ENCODE results near the gene ABHD1.

The ABHD1 gene

GRCh38 chr2:27138111-27138510, 14.5 kb downstream of the ABHD1 start:
- FAIRE-seq: no peak

GRCh38 chr2:27139310-27139709, 15.7 kb downstream of the ABHD1 start, which contains the start of gene PRR30:
PRR30 (minus strand) TSS chr2:27139410; CDS start chr2:27138329, 1,081 bp downstream.
- FAIRE-seq: no peak

GRCh38 chr2:27143285-27143684, 19.7 kb downstream of the ABHD1 start:
- no peak for FAIRE-seq

GRCh38 chr2:27145682-27146081, 22.1 kb downstream of the ABHD1 start:
- FAIRE-seq: no peak

- FAIRE-seq: no peak
These were observed 24.3 kb downstream of the ABHD1 start for GRCh38 chr2:27147935-27148334.

GRCh38 chr2:27148801-27149439, 25.3 kb downstream of the ABHD1 start, which contains the start of gene TCF23:
TCF23 (plus strand) TSS chr2:27149004; CDS start chr2:27149134, 130 bp downstream.
- FAIRE-seq: no peak

- FAIRE-seq: no peak
These were observed 26.2 kb downstream of the ABHD1 start for GRCh38 chr2:27149570-27150405.

GRCh38 chr2:27150639-27151230, 27.1 kb downstream of the ABHD1 start:
- no peak for FAIRE-seq

- no peak for FAIRE-seq
These were observed 28.6 kb downstream of the ABHD1 start for GRCh38 chr2:27152102-27152795.

GRCh38 chr2:27152796-27153464, 29.3 kb downstream of the ABHD1 start:
- FAIRE-seq: no peak

- FAIRE-seq: no peak
These were observed 30.9 kb downstream of the ABHD1 start for GRCh38 chr2:27154488-27154887.

- FAIRE-seq: no peak
These were observed 31.5 kb downstream of the ABHD1 start for GRCh38 chr2:27155069-27155520.

GRCh38 chr2:27158468-27158867, 34.9 kb downstream of the ABHD1 start:
- no peak for FAIRE-seq

GRCh38 chr2:27159271-27159670, 35.7 kb downstream of the ABHD1 start:
- FAIRE-seq: no peak

GRCh38 chr2:27160191-27160590, 36.6 kb downstream of the ABHD1 start:
- no peak for FAIRE-seq

- no peak for FAIRE-seq
These were observed 38.8 kb downstream of the ABHD1 start for GRCh38 chr2:27162151-27163121.

- no peak for FAIRE-seq
These were observed 41.5 kb downstream of the ABHD1 start for GRCh38 chr2:27164960-27165763.

- FAIRE-seq: no peak
These were observed 47.1 kb downstream of the ABHD1 start for GRCh38 chr2:27170581-27171337.

GRCh38 chr2:27171351-27171848, 47.8 kb downstream of the ABHD1 start:
- no peak for FAIRE-seq
